Endometrial microvascular endothelial cells (primary cell): ENCODE data around the gene LCN6. TPM values are rescaled to one million over a fixed set of nuclear protein-coding genes. Genes with fewer than 3 reads are reported as not detected.
"Not testable (repeated sequence)": the region's sequence is repeated elsewhere in the genome, so short reads cannot be mapped to it uniquely, and the experiment has no call there.

Experiments
- in situ Hi-C: cut with HindIII; loops from 2 replicates; pipeline ENCODE4 v1.10.0; 2017; ENCODE audit warnings: low sequenced_read_pairs, low pct_unique_long_range_greater_than_20kb; ENCODE audit errors: inconsistent ontology term
- total RNA-seq: library from RNA; depleted of rRNA; stranded (reverse); fragments of >200 nt; gene quantifications from one replicate; pipeline ENCODE4 v1.2.3, GENCODE V29; 2015; ENCODE audit errors: inconsistent ontology term

Gene LCN6
- total RNA-seq, 1 donor from 2014 or later: not detected

GRCh38 chr9:136718345-136719194 is 29.8 kb downstream of the LCN6 start:
- in situ Hi-C loops: no loop called here

- in situ Hi-C loops: no loop called here
Measured at GRCh38 chr9:136717399-136717798, 30.9 kb downstream of the LCN6 start.

- in situ Hi-C loops: no loop called here
Measured at GRCh38 chr9:136714893-136715274, 33.4 kb downstream of the LCN6 start.

- in situ Hi-C loops: no loop called here
Measured at GRCh38 chr9:136714096-136714892, 34.0 kb downstream of the LCN6 start.

GRCh38 chr9:136713550-136713949 is 34.8 kb downstream of the LCN6 start:
- in situ Hi-C loops: no loop called here

GRCh38 chr9:136712690-136713544 is 35.4 kb downstream of the LCN6 start:
- in situ Hi-C loops: no loop called here

- in situ Hi-C loops: no loop called here
Measured at GRCh38 chr9:136711751-136712689, 36.3 kb downstream of the LCN6 start, which contains the start of gene DIPK1B. Gene DIPK1B, plus strand, starts transcription at chr9:136712572. Its CDS starts 94 bp downstream, at chr9:136712666.

GRCh38 chr9:136711219-136711648 is 37.1 kb downstream of the LCN6 start:
- in situ Hi-C loops: not testable (repeated sequence)

- in situ Hi-C loops: no loop called here
Measured at GRCh38 chr9:136710543-136710942, 37.8 kb downstream of the LCN6 start.

GRCh38 chr9:136709454-136710109 is 38.7 kb downstream of the LCN6 start:
- in situ Hi-C loops: no loop called here

- in situ Hi-C loops: no loop called here
Measured at GRCh38 chr9:136707849-136708517, 40.3 kb downstream of the LCN6 start.

GRCh38 chr9:136707011-136707410 is 41.3 kb downstream of the LCN6 start:
- in situ Hi-C loops: no loop called here

- in situ Hi-C loops: no loop called here
Measured at GRCh38 chr9:136705564-136705963, 42.8 kb downstream of the LCN6 start.

GRCh38 chr9:136704741-136705140 is 43.6 kb downstream of the LCN6 start:
- in situ Hi-C loops: not testable (repeated sequence)

GRCh38 chr9:136703276-136703860 is 45.0 kb downstream of the LCN6 start:
- in situ Hi-C loops: no loop called here

GRCh38 chr9:136701668-136702053 is 46.7 kb downstream of the LCN6 start:
- in situ Hi-C loops: no loop called here
